Activated gamma-delta T cell (primary cell): ENCODE measurements around the gene ITPRIPL2.

Source experiments
- DNase-seq: peaks from one replicate; lab custom pipeline; 2025; lab: John Stamatoyannopoulos, UW
- total RNA-seq, 2 donors: gene quantifications; one replicate each; lab custom pipeline; 2026; lab: John Stamatoyannopoulos, UW

ITPRIPL2 gene
- 3.9 to 17.4 reads per million in 2 donors for total RNA-seq

- DNase-seq = no peak
Measured at GRCh38 chr16:19113577-19114358, at the start of gene ITPRIPL2. Gene ITPRIPL2 (plus strand): TSS chr16:19113964. CDS start chr16:19114462, 498 bp downstream.

- no peak for DNase-seq
Measured at GRCh38 chr16:19066988-19067348, 46.8 kb upstream of the ITPRIPL2 start.

GRCh38 chr16:19067349-19068236, 46.2 kb upstream of the ITPRIPL2 start, which contains the start of gene COQ7:
Gene COQ7 (plus strand): TSS chr16:19067614. CDS start chr16:19067665, 51 bp downstream.
- peak; percentile 97 for DNase-seq

GRCh38 chr16:19068237-19068815, 45.4 kb upstream of the ITPRIPL2 start:
- DNase-seq = no peak

- no peak for DNase-seq
Measured at GRCh38 chr16:19071811-19072777, 41.7 kb upstream of the ITPRIPL2 start.

- no peak for DNase-seq
Measured at GRCh38 chr16:19073344-19073743, 40.4 kb upstream of the ITPRIPL2 start.

- no peak for DNase-seq
Measured at GRCh38 chr16:19073863-19074262, 39.9 kb upstream of the ITPRIPL2 start.

GRCh38 chr16:19075511-19075910, 38.3 kb upstream of the ITPRIPL2 start:
- DNase-seq = no peak

- DNase-seq = no peak
Measured at GRCh38 chr16:19077879-19078278, 35.9 kb upstream of the ITPRIPL2 start.

- DNase-seq = no peak
Measured at GRCh38 chr16:19083670-19084069, 30.1 kb upstream of the ITPRIPL2 start.

- DNase-seq = no peak
Measured at GRCh38 chr16:19084139-19084538, 29.6 kb upstream of the ITPRIPL2 start.

- no peak for DNase-seq
Measured at GRCh38 chr16:19084879-19085278, 28.9 kb upstream of the ITPRIPL2 start.

GRCh38 chr16:19085679-19086200, 28.0 kb upstream of the ITPRIPL2 start:
- no peak for DNase-seq

- DNase-seq = peak; percentile 51
Measured at GRCh38 chr16:19086322-19087199, 27.2 kb upstream of the ITPRIPL2 start.

GRCh38 chr16:19088341-19088916, 25.3 kb upstream of the ITPRIPL2 start:
- no peak for DNase-seq

- DNase-seq = no peak
Measured at GRCh38 chr16:19089410-19089955, 24.3 kb upstream of the ITPRIPL2 start.

- no peak for DNase-seq
Measured at GRCh38 chr16:19090916-19091315, 22.8 kb upstream of the ITPRIPL2 start.

GRCh38 chr16:19092653-19093410, 20.9 kb upstream of the ITPRIPL2 start:
- DNase-seq = no peak
